K562 (cell line): ENCODE data around the gene C16orf90. TPM values are rescaled to one million over a fixed set of nuclear protein-coding genes. Genes with fewer than 3 reads are reported as not detected.

Experiments used
- ATAC-seq: fragments of 200-7000 bp; cut with Tn5 transposase; 3 replicates; pipeline ENCODE4 v1.9.1; 2020; ENCODE audit warnings: moderate library complexity
- BruUV-seq: library from RNA; stranded (reverse); fragments of 400-500 nt; replicated peaks from 2 replicates; lab custom pipeline; 2021; lab: Mats Ljungman, UMichigan
- CTCF ChIA-PET: fragments of 300-600 bp; formaldehyde crosslinking; extraction: SDS; loops from one replicate; lab custom pipeline; 2021; ENCODE audit warnings: low intra/inter-chr PET ratio; lab: Yijun Ruan, JAX
- POLR2A ChIA-PET: fragments of 300-600, 350-650 bp; sonication (Branson Sonifier 250); formaldehyde crosslinking; extraction: SDS; loops from one replicate; lab custom pipeline; 2021; ENCODE audit warnings: antibody characterized with exemption, inconsistent platforms; lab: Yijun Ruan, JAX
- DNase-seq, 4 experiments: peaks; one replicate each; pipeline versions ENCODE4 v3.0.0 to v3.0.0-alpha.2; 2011 to 2018; ENCODE audit warnings: low spot score in 3 of 4, mixed read lengths in 3 of 4; ENCODE audit errors: extremely low read depth in 1 of 4
- FAIRE-seq: peaks from 2 replicates; lab custom pipeline; 2011; peaks lifted over from hg19 to GRCh38; lab: Jason Lieb, UNC
- H2AFZ ChIP-seq: 2 replicates; pipeline ENCODE4 v1.6.0; 2011; ENCODE audit warnings: low read depth, low read length, control low read depth, inconsistent platforms
- H3K27ac ChIP-seq: fragments of 200-600 bp; 3 replicates; pipeline ENCODE4 v1.8.0; 2011; ENCODE audit warnings: low read depth, mild to moderate bottlenecking, control low read depth, inconsistent platforms, low read length, moderate library complexity, mixed read lengths; ENCODE audit errors: extremely low read depth
- H3K27me3 ChIP-seq, 2 experiments: fragments of 300-600 bp in 1 of 2; 2 replicates in 1 of 2; 3 replicates in 1 of 2; pipeline versions ENCODE4 v1.6.0 to v1.8.0; 2011; ENCODE audit warnings: inconsistent platforms in 2 of 2, low read length in 2 of 2, mild to moderate bottlenecking in 1 of 2, mixed read lengths in 1 of 2, moderate library complexity in 1 of 2; ENCODE audit not compliant: control insufficient read depth in 2 of 2, insufficient read depth in 2 of 2
- H3K36me3 ChIP-seq: fragments of 300-600 bp; 3 replicates; pipeline ENCODE4 v1.8.0; 2011; ENCODE audit warnings: mild to moderate bottlenecking, low read length, inconsistent platforms; ENCODE audit not compliant: control insufficient read depth, insufficient read depth
- H3K4me1 ChIP-seq, 2 experiments: fragments of 200-600 bp in 1 of 2; replicated peaks in 1 of 2; 2 replicates in 1 of 2; 3 replicates in 1 of 2; pipeline versions ENCODE4 v1.5.1 to v1.8.0; 2011; ENCODE audit warnings: inconsistent platforms in 2 of 2, low read length in 2 of 2, mild to moderate bottlenecking in 1 of 2, mixed read lengths in 1 of 2, moderate library complexity in 1 of 2; ENCODE audit not compliant: control insufficient read depth in 2 of 2, insufficient read depth in 2 of 2
- H3K4me2 ChIP-seq: 2 replicates; pipeline ENCODE4 v1.6.1; 2011; ENCODE audit warnings: low read length, control low read depth, inconsistent platforms, mixed read lengths; ENCODE audit not compliant: insufficient read depth
- H3K4me3 ChIP-seq: fragments of 200-600 bp; sonication (generic), shearing (Covaris generic); 2 replicates; pipeline ENCODE4 v1.5.1; 2016; ENCODE audit warnings: control low read depth, inconsistent platforms
- H3K79me2 ChIP-seq: fragments of 200-600 bp; 3 replicates; pipeline ENCODE4 v1.8.0; 2011; ENCODE audit warnings: low read length, inconsistent platforms; ENCODE audit not compliant: control insufficient read depth, insufficient read depth
- H3K9ac ChIP-seq, 2 experiments: 2 replicates each; pipeline versions ENCODE4 v1.6.0 to v1.6.1; 2011; ENCODE audit warnings: low read depth in 2 of 2, low read length in 2 of 2, control low read depth in 1 of 2, inconsistent platforms in 1 of 2, mild to moderate bottlenecking in 1 of 2, mixed read lengths in 1 of 2; ENCODE audit not compliant: insufficient read depth in 1 of 2
- H3K9me1 ChIP-seq: one replicate; pipeline ENCODE4 v1.6.0; 2011; ENCODE audit warnings: inconsistent platforms, mild to moderate bottlenecking, low read length, moderate library complexity; ENCODE audit not compliant: control insufficient read depth, insufficient read depth
- H3K9me3 ChIP-seq: replicated peaks from 2 replicates; pipeline ENCODE4 v1.5.1; 2011; ENCODE audit warnings: low read depth, low read length, inconsistent platforms; ENCODE audit not compliant: control insufficient read depth, insufficient read depth
- H4K20me1 ChIP-seq: replicated peaks from 2 replicates; pipeline ENCODE4 v1.6.1; 2011; ENCODE audit warnings: low read length, inconsistent platforms, mixed read lengths; ENCODE audit not compliant: control insufficient read depth, insufficient read depth
- FOSL1 ChIP-seq: fragments of 200-800 bp; sonication (Bioruptor generic); conservative IDR thresholded peaks from 2 replicates; pipeline ENCODE4 v1.6.1; 2016; ENCODE audit warnings: missing genetic modification characterization, missing compliant biosample characterization
- MLX ChIP-seq, 2 experiments: fragments of 450-650 bp in 1 of 2; sonication (generic) in 1 of 2; formaldehyde crosslinking; conservative IDR thresholded peaks; 2 replicates each; pipeline versions ENCODE4 v1.4.0 to v1.8.1; 2020 to 2022; ENCODE audit warnings: mild to moderate bottlenecking in 1 of 2, missing genetic modification reagents in 1 of 2
- RAD51 ChIP-seq: fragments of 450-650 bp; IDR thresholded peaks from 2 replicates; pipeline ENCODE4 v1.7.1; 2016; ENCODE audit warnings: low read depth, mild to moderate bottlenecking, borderline replicate concordance
- SMAD1 ChIP-seq: fragments of 150-350 bp; IDR thresholded peaks from 2 replicates; pipeline ENCODE4 v1.6.1; 2014; ENCODE audit warnings: low read length, low read depth; ENCODE audit not compliant: partially characterized antibody
- TRIM24 ChIP-seq, 2 experiments: fragments of 450-650 bp; IDR thresholded peaks; 2 replicates each; pipeline ENCODE4 v1.6.1; 2016
- ZBED1 ChIP-seq: IDR thresholded peaks from 2 replicates; pipeline ENCODE4 v1.6.1; 2014
- WGBS: fragments of 100-300 bp; shearing (Covaris generic); methylation state at CpG from one replicate; pipeline ENCODE4 v1.1.6; 2016; ENCODE audit warnings: low coverage, mixed read lengths; ENCODE audit not compliant: insufficient coverage; ENCODE audit errors: missing lambda C conversion rate; 5-methylcytosine and 5-hydroxymethylcytosine counted together
- in situ Hi-C: fragments of 300-500 bp; cut with MboI; formaldehyde crosslinking; loops from 4 replicates; pipeline ENCODE4 v1.15.0; 2018; ENCODE audit warnings: inconsistent platforms, mixed read lengths
- intact Hi-C: fragments of 100-400 bp; cut with micrococcal nuclease; formaldehyde crosslinking; loops from 2 replicates; pipeline ENCODE4 v1.14.2; 2022
- polyA plus RNA-seq, 8 experiments: library from polyadenylated mRNA; depleted of rRNA in 4 of 8; stranded (reverse) in 5 of 8; unstranded in 3 of 8; fragments of >200 nt; fragmentation: Nextera tagmentation in 2 of 8; fragmentation: Illumina TruSeq in 1 of 8; extraction: Ambion mirVana in 2 of 8; extraction: Trizol in 1 of 8; gene quantifications; 2 replicates each; pipeline versions ENCODE4 v1.2.1 to v1.2.3, GENCODE V29; 2011 to 2014; ENCODE audit warnings: inconsistent platforms in 1 of 8, missing spikeins in 1 of 8
- total RNA-seq, 7 experiments: library from RNA; depleted of rRNA in 6 of 7; stranded (reverse); fragments of >200 nt in 6 of 7; fragmentation: Illumina TruSeq in 2 of 7; extraction: Trizol in 2 of 7; gene quantifications; 2 replicates each; pipeline versions ENCODE4 v1.2.1 to v1.2.3, GENCODE V29; 2011 to 2021; ENCODE audit warnings: low replicate concordance in 1 of 7
- TF ChIP-seq, protein P1 (sequence below): fragments of 450-650 bp; formaldehyde crosslinking; IDR thresholded peaks from 2 replicates; pipeline ENCODE4 v1.4.0; 2020; ENCODE audit warnings: mild to moderate bottlenecking, mixed read lengths
- TF ChIP-seq, protein P2 (sequence below): fragments of 250-450 bp; sonication (Bioruptor Pico); IDR thresholded peaks from 2 replicates; pipeline ENCODE4 v1.5.1; 2021; ENCODE audit warnings: mild to moderate bottlenecking

C16orf90 gene
- total and polyA plus RNA-seq, 9 of the 15 experiments (the other 6 are each of a cell fraction or from before 2014, with no cell fraction given) = not detected

DNA sequence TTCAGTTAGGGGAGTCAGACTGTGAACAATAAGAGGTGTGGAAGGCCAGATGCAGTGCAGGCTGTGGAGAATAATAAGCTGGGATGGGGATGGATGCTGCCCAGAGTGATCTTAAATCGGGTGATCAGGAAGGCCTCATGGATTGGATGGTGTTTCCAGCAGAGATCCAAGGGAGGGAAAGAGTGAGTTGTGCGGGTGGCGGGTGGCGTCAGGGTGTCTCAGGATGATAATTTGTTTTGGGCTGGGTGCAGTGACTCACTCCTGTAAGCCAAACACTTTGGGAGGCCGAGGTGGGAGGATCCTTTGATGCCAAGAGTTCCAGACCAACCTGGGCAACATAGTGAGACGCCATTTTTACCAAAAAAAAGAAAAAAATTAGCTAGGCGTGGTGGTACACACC lies 13.4 kb upstream of the C16orf90 start:
- CTCF ChIA-PET = no interaction called here
- Histone ChIP-seq H3K4me3 (no peak overlapping the region), H3K36me3 (no peaks in the 10 kb centered on the region), H3K9me1 (peaks cover 2% of the 10 kb centered on the region), H2AFZ (no peak overlapping the region)
- DNase-seq = no peak
- TF ChIP-seq SMAD1 = no peak
- TF ChIP-seq FOSL1 (tag) = peak; percentile 74
- no peak for TF ChIP-seq MLX (CRISPR knock-in tag; conservative IDR thresholded peaks at IDR 0.05)
- TF ChIP-seq, all 486 proteins: peak for 1
- Histone ChIP-seq H3K27ac (no peak overlapping the region), H3K79me2 (no peaks in the 10 kb centered on the region), H3K27me3 (no peaks in the 10 kb centered on the region), H3K4me1 (peaks cover 0 to 7% of the 10 kb centered on the region in 2 experiments; a peak in 3 of 5 replicates), H3K9ac (no peak overlapping the region), H4K20me1 (no peaks in the 10 kb centered on the region), H3K4me2 (no peak overlapping the region), H3K9me3 (no peaks in the 10 kb centered on the region)
- ATAC-seq (no peak), FAIRE-seq (no peak)
- in situ Hi-C loops (no loop called here), intact Hi-C loops (loop anchor here (10.0 kb wide), 1 partner anchor 324 kb away; the partner anchor contains the start of gene OR1F1)
- POLR2A ChIA-PET = interaction anchor here (0.9 kb wide), 1 partner anchor 11 kb away, joined by 3 read pairs; no protein-coding TSS in a partner anchor
- WGBS = 48% methylated on average over 5 of the region's 7 CpGs
- BruUV-seq = no TSS peak

DNA sequence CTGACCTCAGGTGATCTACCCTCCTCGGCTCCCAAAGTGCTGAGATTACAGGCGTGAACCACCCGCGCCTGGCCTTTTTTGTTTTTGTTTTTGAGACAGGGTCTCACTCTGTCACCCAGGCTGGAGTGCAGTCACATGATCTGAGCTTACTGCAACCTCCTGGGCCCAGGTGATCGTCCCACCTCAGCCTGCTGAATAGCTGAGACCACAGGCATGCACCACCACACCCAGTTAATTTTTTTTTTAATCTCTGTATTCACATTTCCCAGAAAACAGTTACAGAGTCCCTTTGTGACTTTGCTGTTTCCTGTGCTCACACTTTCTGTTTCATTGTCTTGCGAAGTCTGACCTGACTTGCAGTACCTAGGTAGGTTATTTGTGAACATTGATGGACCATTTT lies 8.2 kb upstream of the C16orf90 start:
- Histone ChIP-seq H3K4me1 (peaks cover 2 to 27% of the 10 kb centered on the region in 2 experiments; a peak in 3 of 5 replicates), H3K4me3 (no peak overlapping the region), H3K9ac (no peak overlapping the region), H3K79me2 (no peaks in the 10 kb centered on the region), H3K27ac (no peak overlapping the region), H3K36me3 (no peaks in the 10 kb centered on the region), H4K20me1 (no peaks in the 10 kb centered on the region), H2AFZ (no peak overlapping the region), H3K9me3 (0 out of 2 replicates have a peak, but pooled peaks cover 4% of the 10 kb centered on the region), H3K9me1 (no peaks in the 10 kb centered on the region), H3K4me2 (no peak overlapping the region), H3K27me3 (no peaks in the 10 kb centered on the region)
- FAIRE-seq = no peak
- ChIA-PET CTCF (no interaction called here), POLR2A (interaction anchor here (1.2 kb wide), 1 partner anchor 215 kb away, joined by 3 read pairs; no protein-coding TSS in a partner anchor)
- BruUV-seq = no TSS peak
- ATAC-seq = no peak
- no peak for DNase-seq
- intact Hi-C loops (loop anchor here (5.0 to 10.0 kb wide), 2 partner anchors 241 to 319 kb away; partner anchors contain the start of gene OR1F1), in situ Hi-C loops (no loop called here)
- WGBS = 30% methylated on average over 6 of the region's 6 CpGs
- no peak for TF ChIP-seq TRIM24 (IDR thresholded peaks at IDR 0.05)
- TF ChIP-seq, protein P1, sequence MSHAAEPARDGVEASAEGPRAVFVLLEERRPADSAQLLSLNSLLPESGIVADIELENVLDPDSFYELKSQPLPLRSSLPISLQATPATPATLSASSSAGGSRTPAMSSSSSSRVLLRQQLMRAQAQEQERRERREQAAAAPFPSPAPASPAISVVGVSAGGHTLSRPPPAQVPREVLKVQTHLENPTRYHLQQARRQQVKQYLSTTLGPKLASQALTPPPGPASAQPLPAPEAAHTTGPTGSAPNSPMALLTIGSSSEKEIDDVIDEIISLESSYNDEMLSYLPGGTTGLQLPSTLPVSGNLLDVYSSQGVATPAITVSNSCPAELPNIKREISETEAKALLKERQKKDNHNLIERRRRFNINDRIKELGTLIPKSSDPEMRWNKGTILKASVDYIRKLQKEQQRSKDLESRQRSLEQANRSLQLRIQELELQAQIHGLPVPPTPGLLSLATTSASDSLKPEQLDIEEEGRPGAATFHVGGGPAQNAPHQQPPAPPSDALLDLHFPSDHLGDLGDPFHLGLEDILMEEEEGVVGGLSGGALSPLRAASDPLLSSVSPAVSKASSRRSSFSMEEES (CRISPR knock-in tag) = peak; percentile 45; the same call in 1 of the 2 replicates
- no peak for TF ChIP-seq ZBED1
- peak; percentile 26; the same call in 1 of the 2 replicates for TF ChIP-seq RAD51
- TF ChIP-seq, protein P2, sequence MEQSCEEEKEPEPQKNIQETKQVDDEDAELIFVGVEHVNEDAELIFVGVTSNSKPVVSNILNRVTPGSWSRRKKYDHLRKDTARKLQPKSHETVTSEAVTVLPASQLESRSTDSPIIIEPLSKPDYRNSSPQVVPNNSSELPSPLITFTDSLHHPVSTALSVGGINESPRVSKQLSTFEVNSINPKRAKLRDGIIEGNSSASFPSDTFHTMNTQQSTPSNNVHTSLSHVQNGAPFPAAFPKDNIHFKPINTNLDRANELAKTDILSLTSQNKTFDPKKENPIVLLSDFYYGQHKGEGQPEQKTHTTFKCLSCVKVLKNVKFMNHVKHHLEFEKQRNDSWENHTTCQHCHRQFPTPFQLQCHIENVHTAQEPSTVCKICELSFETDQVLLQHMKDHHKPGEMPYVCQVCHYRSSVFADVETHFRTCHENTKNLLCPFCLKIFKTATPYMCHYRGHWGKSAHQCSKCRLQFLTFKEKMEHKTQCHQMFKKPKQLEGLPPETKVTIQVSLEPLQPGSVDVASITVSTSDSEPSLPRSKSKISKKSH (CRISPR knock-in tag) = no peak
